ENCODE data around the gene AR.

DNA sequence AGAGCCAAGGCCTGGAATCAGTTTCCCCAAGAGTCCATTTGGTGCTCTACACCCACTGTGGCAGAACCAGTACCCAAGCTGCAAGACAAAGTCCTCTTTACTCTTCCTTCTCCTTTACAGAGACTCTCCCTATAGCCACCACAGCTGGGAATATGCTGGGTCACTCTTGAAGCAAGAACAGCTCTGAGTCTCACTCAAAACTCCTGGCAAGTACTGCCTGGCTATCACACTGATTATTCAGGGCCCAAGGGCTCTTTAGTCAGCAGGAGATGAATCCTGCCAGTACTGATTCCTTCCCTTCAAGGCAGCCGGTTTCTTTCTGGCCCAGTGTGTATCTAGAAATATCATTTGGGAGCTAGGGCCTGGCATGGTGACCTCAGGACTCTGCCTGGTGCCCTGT, 130.9 kb downstream of the AR start:
- no peak for TF ChIP-seq RAD21 (IDR thresholded peaks at IDR 0.05 in 1 of 2, conservative IDR thresholded peaks at IDR 0.05 in 1 of 2; ENCODE audit: low read depth in 2 of 2, low read length in 2 of 2)
- no peak for TF ChIP-seq TAF1 (IDR thresholded peaks at IDR 0.05; ENCODE audit: low read depth, low read length)
- TF ChIP-seq, protein P1, sequence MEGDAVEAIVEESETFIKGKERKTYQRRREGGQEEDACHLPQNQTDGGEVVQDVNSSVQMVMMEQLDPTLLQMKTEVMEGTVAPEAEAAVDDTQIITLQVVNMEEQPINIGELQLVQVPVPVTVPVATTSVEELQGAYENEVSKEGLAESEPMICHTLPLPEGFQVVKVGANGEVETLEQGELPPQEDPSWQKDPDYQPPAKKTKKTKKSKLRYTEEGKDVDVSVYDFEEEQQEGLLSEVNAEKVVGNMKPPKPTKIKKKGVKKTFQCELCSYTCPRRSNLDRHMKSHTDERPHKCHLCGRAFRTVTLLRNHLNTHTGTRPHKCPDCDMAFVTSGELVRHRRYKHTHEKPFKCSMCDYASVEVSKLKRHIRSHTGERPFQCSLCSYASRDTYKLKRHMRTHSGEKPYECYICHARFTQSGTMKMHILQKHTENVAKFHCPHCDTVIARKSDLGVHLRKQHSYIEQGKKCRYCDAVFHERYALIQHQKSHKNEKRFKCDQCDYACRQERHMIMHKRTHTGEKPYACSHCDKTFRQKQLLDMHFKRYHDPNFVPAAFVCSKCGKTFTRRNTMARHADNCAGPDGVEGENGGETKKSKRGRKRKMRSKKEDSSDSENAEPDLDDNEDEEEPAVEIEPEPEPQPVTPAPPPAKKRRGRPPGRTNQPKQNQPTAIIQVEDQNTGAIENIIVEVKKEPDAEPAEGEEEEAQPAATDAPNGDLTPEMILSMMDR (IDR thresholded peaks at IDR 0.05; ENCODE audit: control extremely low read depth in 1 of 3, insufficient read depth in 1 of 3, low read depth in 1 of 3, low read length in 3 of 3), result no peak
- no peak for TF ChIP-seq KDM5A (IDR thresholded peaks at IDR 0.05; ENCODE audit: low read length)

Measured in H1 (cell line).